Esophagus muscularis mucosa (tissue), 3 donors: Measurements from ENCODE around the gene CTNNA3.
A peak's percentile ranks its signal among the peaks of the same experiment; 100 is the strongest.

Experiments
- POLR2AphosphoS5 ChIP-seq, 2 donors: sonication (generic); formaldehyde crosslinking; IDR thresholded peaks; one replicate each; pipeline ENCODE4 v1.6.1; 2017; ENCODE audit warnings: antibody characterized with exemption in 2 of 2
- TF ChIP-seq, protein P1 (sequence below), 3 experiments: fragments of 200-600 bp in 2 of 3; fragments of 450-650 bp in 1 of 3; sonication (generic) in 2 of 3; IDR thresholded peaks; one replicate each; pipeline ENCODE4 v1.5.1; 2017 to 2019; ENCODE audit warnings: antibody characterized with exemption in 3 of 3, mild to moderate bottlenecking in 2 of 3, moderate library complexity in 1 of 3

DNA sequence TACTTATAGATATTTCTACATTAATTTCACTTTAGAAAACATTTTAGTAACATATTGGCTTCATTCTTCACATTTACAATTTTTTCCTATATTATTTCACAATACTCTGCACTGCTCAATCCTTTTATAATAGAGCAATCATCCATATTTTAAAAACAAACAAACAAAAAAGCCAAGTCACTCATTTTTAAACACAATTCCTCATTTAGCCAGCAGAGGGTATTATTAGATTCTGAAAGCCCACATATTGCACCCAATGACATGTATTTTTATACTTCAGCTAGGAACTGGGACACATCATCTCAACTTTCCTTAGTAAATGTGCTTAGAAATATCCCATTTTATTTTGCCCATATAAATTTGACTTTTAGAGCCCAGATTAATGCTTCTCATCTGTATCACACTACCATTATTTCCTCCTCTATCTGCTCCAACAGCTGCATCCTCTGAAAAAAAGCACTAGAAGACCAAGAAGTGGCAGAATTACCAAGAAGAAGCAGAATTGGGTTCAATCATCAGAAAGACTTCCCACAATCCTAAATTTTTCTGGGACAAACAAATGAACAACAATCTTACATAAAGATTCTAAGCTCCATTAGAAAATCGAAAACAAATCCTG is 29.5 kb downstream of the CTNNA3 start:
- no peak for TF ChIP-seq POLR2AphosphoS5 (IDR thresholded peaks at IDR 0.05)
- TF ChIP-seq, protein P1, sequence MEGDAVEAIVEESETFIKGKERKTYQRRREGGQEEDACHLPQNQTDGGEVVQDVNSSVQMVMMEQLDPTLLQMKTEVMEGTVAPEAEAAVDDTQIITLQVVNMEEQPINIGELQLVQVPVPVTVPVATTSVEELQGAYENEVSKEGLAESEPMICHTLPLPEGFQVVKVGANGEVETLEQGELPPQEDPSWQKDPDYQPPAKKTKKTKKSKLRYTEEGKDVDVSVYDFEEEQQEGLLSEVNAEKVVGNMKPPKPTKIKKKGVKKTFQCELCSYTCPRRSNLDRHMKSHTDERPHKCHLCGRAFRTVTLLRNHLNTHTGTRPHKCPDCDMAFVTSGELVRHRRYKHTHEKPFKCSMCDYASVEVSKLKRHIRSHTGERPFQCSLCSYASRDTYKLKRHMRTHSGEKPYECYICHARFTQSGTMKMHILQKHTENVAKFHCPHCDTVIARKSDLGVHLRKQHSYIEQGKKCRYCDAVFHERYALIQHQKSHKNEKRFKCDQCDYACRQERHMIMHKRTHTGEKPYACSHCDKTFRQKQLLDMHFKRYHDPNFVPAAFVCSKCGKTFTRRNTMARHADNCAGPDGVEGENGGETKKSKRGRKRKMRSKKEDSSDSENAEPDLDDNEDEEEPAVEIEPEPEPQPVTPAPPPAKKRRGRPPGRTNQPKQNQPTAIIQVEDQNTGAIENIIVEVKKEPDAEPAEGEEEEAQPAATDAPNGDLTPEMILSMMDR (IDR thresholded peaks at IDR 0.05), result peak; percentile 53 to 61 (median 59)
